Osteoblast (primary cell): ENCODE measurements around the gene B9D2. TPM values are rescaled to one million over a fixed set of nuclear protein-coding genes. Genes with fewer than 3 reads are reported as not detected.
"Not testable (repeated sequence)": the region's sequence is repeated elsewhere in the genome, so short reads cannot be mapped to it uniquely, and the experiment has no call there.

Source experiments
- DNase-seq: peaks from one replicate; pipeline ENCODE4 v3.0.0; 2011; ENCODE audit warnings: low spot score, mixed read lengths; ENCODE audit not compliant: insufficient read length; ENCODE audit errors: missing footprints
- H2AFZ ChIP-seq: 2 replicates; pipeline ENCODE4 v1.6.0; 2011; ENCODE audit warnings: mild to moderate bottlenecking, low read length
- H3K27ac ChIP-seq: 2 replicates; pipeline ENCODE4 v1.5.1; 2011; ENCODE audit warnings: mild to moderate bottlenecking, low read depth, low read length, moderate library complexity
- H3K27me3 ChIP-seq: 2 replicates; pipeline ENCODE4 v1.6.0; 2012; ENCODE audit warnings: mild to moderate bottlenecking, control low read depth, inconsistent platforms, low read length, moderate library complexity; ENCODE audit not compliant: insufficient read depth
- H3K36me3 ChIP-seq: 2 replicates; pipeline ENCODE4 v1.5.1; 2011; ENCODE audit warnings: mild to moderate bottlenecking, low read length, control low read depth, moderate library complexity; ENCODE audit not compliant: insufficient read depth
- H3K4me1 ChIP-seq: 2 replicates; pipeline ENCODE4 v1.5.1; 2011; ENCODE audit warnings: mild to moderate bottlenecking, low read length, control low read depth, moderate library complexity; ENCODE audit not compliant: insufficient read depth
- H3K4me2 ChIP-seq: 2 replicates; pipeline ENCODE4 v1.6.0; 2011; ENCODE audit warnings: mild to moderate bottlenecking, low read length; ENCODE audit not compliant: insufficient read depth
- H3K4me3 ChIP-seq: fragments of 200-600 bp; sonication (generic); 3 replicates; pipeline ENCODE4 v1.5.1; 2012; ENCODE audit warnings: mild to moderate bottlenecking, low read length, inconsistent platforms; ENCODE audit not compliant: insufficient read depth
- H3K79me2 ChIP-seq: 2 replicates; pipeline ENCODE4 v1.6.0; 2012; ENCODE audit warnings: mild to moderate bottlenecking, low read length, control low read depth, inconsistent platforms; ENCODE audit not compliant: insufficient read depth
- H3K9me3 ChIP-seq: 2 replicates; pipeline ENCODE4 v1.5.1; 2011; ENCODE audit warnings: low read depth, low read length, control low read depth
- H4K20me1 ChIP-seq: 2 replicates; pipeline ENCODE4 v1.6.0; 2012; ENCODE audit warnings: mild to moderate bottlenecking, low read length, control low read depth; ENCODE audit not compliant: insufficient read depth
- total RNA-seq: library from RNA; depleted of rRNA; stranded (reverse); fragments of >200 nt; gene quantifications from 2 replicates; pipeline ENCODE4 v1.2.3, GENCODE V29; 2012
- TF ChIP-seq, protein P1 (sequence below): IDR thresholded peaks from 2 replicates; pipeline ENCODE4 v1.5.1; 2011; ENCODE audit warnings: mild to moderate bottlenecking, low read depth, low read length, moderate library complexity; ENCODE audit errors: extremely low read depth

B9D2 gene
- total RNA-seq, 1 donor = 6.5 TPM

DNA sequence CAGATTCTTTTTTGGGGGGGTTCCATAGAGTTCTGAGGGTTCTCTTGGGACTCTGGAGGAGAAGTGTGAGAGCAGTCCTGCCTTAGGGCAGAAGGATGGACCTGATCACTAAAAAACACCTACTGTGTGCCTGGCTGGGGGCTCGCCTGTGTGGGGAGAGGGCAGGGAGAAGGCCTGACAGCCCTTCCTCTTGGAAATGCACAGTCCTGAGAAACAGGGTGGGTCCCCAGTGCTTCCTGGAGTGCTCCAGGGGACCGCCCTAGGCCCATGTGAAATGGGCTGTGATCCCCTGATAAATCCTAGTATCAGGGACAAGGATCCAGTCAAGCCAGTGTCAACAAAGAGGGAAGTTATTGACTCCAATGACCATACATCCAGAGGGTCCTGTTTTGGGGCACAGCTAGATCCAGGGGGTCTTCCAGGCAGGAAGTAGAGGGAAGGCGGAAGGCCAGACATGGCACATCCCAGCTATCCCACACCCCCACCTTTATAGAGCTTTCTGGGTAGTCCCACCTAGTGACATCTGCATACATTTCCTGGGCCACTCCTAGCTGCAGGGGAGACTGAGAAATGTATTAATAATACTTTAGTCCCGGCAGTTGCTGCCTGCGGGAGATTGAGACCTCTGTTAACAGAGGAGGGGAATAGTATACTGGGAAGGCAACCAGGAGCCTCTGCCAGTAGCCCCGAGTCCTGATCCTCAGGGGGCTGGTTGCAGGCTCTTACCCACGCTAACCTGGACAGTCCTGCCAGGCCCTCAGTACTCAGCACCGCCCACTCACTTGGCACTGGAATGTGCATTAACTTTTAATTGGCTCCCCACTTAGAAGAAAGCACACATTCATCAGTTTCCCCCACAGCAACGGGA lies 47.4 kb upstream of the B9D2 start:
- Histone ChIP-seq H3K9me3 (no peaks in the 10 kb centered on the region), H3K27me3 (no peaks in the 10 kb centered on the region), H3K79me2 (no peaks in the 10 kb centered on the region), H3K4me1 (peaks cover 10% of the 10 kb centered on the region), H3K27ac (no peak overlapping the region), H3K4me3 (no peak overlapping the region), H3K4me2 (no peak overlapping the region), H2AFZ (no peak overlapping the region), H4K20me1 (peaks cover 8% of the 10 kb centered on the region), H3K36me3 (peaks cover 7% of the 10 kb centered on the region)
- peak; percentile 66 for DNase-seq
- TF ChIP-seq, protein P1, sequence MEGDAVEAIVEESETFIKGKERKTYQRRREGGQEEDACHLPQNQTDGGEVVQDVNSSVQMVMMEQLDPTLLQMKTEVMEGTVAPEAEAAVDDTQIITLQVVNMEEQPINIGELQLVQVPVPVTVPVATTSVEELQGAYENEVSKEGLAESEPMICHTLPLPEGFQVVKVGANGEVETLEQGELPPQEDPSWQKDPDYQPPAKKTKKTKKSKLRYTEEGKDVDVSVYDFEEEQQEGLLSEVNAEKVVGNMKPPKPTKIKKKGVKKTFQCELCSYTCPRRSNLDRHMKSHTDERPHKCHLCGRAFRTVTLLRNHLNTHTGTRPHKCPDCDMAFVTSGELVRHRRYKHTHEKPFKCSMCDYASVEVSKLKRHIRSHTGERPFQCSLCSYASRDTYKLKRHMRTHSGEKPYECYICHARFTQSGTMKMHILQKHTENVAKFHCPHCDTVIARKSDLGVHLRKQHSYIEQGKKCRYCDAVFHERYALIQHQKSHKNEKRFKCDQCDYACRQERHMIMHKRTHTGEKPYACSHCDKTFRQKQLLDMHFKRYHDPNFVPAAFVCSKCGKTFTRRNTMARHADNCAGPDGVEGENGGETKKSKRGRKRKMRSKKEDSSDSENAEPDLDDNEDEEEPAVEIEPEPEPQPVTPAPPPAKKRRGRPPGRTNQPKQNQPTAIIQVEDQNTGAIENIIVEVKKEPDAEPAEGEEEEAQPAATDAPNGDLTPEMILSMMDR = no peak

DNA sequence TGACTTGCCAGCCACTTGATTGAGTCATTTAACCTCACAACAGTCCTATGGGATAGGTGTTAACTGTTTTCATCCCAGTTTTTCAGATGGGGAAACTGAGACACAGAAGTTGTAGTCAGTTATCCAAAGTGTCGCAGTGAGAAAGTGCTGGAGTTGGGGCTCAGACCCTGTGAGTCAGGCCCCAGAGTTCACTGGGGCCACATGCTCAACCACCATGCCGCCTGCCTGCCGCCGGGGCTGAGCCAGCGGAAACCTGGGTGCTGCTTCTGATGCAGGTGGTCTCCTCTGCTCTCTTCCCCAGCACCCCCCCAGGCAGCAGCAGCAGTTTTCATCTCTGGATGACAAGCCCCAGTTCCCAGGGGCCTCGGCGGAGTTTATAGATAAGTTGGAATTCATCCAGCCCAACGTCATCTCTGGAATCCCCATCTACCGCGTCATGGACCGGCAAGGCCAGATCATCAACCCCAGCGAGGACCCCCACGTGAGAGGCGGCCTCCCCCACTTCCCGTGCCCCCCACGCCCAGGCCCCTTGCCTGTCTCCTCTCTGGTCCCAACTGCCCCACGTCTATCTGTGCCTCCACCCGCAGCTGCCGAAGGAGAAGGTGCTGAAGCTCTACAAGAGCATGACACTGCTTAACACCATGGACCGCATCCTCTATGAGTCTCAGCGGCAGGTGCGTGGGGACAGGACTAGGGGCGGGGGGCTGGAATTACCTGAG lies 46.5 kb upstream of the B9D2 start:
- no peaks in the 10 kb centered on the region for H3K27me3 ChIP-seq
- H3K36me3 ChIP-seq = peaks cover 5% of the 10 kb centered on the region
- H3K4me2 ChIP-seq = no peak overlapping the region
- no peak overlapping the region for H2AFZ ChIP-seq
- H3K4me1 ChIP-seq = peaks cover 10% of the 10 kb centered on the region
- H3K9me3 ChIP-seq = no peaks in the 10 kb centered on the region
- H3K79me2 ChIP-seq = no peaks in the 10 kb centered on the region
- no peak overlapping the region for H3K27ac ChIP-seq
- TF ChIP-seq, protein P1 = no peak
- DNase-seq = peak; percentile 34
- peaks cover 10% of the 10 kb centered on the region for H4K20me1 ChIP-seq
- no peak overlapping the region for H3K4me3 ChIP-seq

DNA sequence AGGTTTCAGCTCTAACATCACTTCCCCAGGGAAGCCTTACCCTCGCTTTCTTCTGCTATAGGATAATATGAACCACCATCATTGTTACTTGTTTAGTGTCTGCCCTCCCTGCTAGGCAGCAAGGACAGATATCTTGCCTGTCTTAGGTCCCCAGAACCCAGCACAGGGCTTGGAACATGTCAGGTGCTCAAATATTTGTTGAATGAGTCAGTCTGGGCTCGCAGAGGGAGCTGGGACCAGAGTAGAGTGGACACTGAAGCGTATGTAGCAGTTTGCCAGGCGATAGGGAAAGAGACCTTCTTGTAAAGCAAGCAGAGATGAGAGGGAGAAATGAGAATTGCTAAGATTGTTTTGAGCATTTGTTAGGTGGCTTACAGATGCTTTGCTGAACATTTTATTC lies 45.3 kb upstream of the B9D2 start:
- no peaks in the 10 kb centered on the region for H3K27me3 ChIP-seq
- peaks cover 10% of the 10 kb centered on the region for H3K4me1 ChIP-seq
- no peak overlapping the region for H3K4me2 ChIP-seq
- H3K79me2 ChIP-seq = no peaks in the 10 kb centered on the region
- no peak overlapping the region for H3K4me3 ChIP-seq
- peaks cover 3% of the 10 kb centered on the region for H3K36me3 ChIP-seq
- peak; percentile 87 for DNase-seq
- H3K27ac ChIP-seq = no peak overlapping the region
- peaks cover 15% of the 10 kb centered on the region for H4K20me1 ChIP-seq
- no peak overlapping the region for H2AFZ ChIP-seq
- TF ChIP-seq, protein P1 = no peak
- no peaks in the 10 kb centered on the region for H3K9me3 ChIP-seq

DNA sequence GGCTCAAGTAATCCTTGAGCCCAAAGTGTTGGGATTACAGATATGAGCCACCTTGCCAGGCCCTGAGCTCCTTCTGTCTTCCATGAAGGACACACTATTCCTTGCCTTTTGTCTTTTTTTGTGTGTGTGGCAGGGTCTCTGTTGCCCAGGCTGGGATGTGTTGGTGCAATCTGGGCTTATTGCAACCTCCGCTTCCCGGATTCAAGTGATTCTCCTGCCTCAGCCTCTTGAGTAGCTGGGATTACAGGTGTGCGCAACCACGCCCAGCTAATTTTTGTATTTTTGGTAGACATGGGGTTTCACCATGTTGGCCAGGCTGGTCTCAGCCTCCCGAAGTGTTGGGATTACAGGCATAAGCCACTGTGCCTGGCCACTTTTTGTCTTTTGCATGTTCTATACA lies 44.9 kb upstream of the B9D2 start:
- H3K79me2 ChIP-seq, H3K4me3 ChIP-seq, H3K27ac ChIP-seq, H3K4me2 ChIP-seq, H3K36me3 ChIP-seq, H3K27me3 ChIP-seq, DNase-seq, H3K9me3 ChIP-seq, H2AFZ ChIP-seq: not testable (repeated sequence)
- peaks cover 10% of the 10 kb centered on the region for H3K4me1 ChIP-seq
- H4K20me1 ChIP-seq = peaks cover 15% of the 10 kb centered on the region
